Anterior cingulate cortex (tissue), 58 donors: ENCODE data around the gene LARP6.

ENCODE experiments used
- DNase-seq, 58 donors: peaks; one replicate each; lab custom pipeline; 2025; lab: John Stamatoyannopoulos, UW

LARP6 gene

DNA sequence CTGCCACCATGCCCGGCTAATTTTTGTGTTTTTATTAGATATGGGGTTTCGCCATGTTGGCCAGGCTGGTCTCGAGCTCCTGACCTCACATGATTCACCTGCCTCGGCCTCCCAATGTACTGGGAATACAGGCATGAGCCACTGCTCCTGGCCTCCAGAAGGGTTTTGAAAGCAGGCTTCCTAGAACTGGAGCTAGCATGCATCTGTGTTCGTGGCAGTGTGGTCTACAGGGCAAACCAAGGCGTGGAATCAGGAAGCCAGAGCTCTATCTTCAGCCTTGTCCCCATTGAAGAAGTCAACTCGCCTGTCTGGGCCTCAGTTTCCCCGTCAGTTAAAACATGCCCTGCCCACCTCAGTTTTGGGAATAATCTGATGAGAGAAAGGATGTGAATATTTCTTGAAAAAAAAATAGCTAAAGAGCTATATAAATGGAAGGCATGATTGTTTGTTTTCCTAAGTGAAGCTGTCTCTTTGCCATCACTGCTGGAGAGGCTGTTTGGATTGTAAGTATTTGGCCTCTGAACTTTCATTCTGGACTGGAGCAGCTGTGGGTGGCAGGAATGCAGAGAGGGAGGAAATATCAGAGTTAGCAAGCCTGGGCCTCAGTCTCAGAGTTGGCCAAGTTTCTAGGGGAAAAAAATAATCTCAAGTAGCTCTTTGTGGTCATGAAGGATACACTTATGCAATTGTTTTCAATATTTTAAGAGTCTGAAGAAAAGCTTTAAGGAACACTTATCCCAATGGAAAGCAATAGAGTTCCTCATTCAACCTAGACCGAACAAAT, 54.1 kb downstream of the LARP6 start:
- no peak for DNase-seq

DNA sequence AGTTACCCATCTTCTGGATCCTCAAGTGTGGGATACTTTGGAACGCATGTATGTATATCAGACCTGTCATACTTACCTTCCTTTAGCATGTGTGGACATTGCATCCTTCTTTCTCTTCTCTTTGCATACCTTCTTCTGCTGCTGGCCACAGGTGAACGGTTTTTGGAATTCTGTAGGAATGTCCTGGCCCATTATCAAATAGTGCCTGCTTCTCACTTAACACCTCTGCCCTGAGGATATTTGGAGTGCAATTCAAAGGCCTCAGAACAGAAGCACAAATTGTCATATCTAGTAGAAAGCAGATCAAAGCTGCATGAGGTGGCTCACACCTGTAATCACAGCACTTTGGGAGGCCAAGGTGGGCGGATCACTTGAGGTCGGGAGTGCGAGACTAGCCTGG, 56.5 kb downstream of the LARP6 start:
- no peak for DNase-seq

DNA sequence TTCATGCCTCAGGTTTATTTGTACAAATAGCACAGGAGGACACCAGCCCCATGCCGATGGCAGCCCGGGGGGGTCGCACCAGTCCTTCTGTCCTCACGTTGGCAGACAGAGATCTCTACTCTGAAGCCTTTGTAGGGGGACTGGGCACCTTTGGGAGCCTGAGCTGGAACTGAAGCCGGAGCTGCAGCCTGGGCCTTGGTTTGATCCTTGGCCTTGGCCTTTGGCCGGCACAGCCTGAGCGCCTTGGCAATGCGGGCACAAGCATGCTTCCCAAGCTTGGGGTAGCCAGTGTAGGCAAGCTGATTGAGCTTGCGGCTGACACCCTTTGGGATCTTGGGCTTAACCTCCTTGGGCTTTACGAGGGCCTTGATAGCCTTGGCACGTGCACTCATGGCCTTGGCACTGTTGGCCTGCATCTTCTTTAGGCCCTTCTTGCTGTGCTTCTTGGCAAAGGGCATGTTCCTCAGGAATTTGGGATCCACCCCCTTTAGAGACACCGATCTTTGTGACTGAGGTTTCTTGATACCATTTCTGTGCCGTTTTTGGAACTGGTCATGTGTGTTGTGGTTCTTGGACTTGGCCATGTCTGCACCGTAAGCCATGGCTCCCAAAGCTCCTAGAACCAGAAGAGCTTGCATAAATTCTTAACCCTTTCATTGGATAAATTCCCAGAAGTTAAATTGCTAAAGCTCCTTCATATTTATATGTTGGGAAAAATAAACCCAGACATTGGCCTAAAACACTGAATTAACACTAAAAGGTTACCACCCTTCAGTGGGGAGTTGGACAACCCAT, 57.2 kb downstream of the LARP6 start:
- no peak for DNase-seq

GRCh38 chr15:70795311-70795665, 58.7 kb downstream of the LARP6 start:
- no peak for DNase-seq

- no peak for DNase-seq
Measured at GRCh38 chr15:70794596-70795310, 59.2 kb downstream of the LARP6 start.

DNA sequence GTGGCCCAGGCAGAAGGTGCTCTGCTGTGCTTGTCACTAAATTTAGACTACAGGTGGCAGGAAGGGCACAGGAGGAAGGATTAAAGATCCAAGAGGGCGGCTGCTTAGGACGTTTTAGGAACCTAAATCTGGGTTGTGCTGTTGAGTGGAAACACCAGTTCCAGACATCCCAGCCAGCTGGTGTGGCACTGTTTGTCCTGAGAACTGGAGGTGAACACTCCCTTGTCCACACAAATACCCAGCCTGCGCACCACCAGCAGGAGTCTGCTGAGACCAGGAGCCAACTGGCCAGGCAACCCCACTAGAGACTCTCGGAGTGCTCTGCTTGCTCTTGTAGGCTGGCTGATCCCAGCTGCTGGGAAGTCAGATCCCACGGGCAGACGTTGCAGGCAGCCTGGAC, 60.3 kb downstream of the LARP6 start:
- DNase-seq: no peak

- DNase-seq: no peak
Measured at GRCh38 chr15:70792171-70792573, 61.8 kb downstream of the LARP6 start.

- DNase-seq: no peak
Measured at GRCh38 chr15:70791259-70791658, 62.7 kb downstream of the LARP6 start.

DNA sequence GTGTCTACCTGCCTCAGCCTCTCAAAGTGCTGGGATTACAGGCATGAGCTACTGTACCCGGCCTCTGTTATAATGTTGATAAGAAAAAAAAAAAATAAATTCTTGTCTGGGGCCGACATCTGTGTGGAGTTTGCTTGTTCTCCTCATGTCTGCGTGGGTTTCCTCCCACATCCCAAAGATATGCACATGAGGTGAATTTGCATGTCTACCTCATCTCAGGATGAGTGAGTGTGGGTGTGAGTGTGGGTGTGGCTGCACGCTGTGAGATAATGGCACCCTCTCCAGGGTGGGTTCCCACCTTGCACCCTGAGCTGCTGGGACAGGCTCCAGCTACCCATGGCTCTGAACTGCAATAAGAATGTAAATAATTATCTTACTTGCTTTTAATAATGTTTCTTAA, 64.7 kb downstream of the LARP6 start:
- DNase-seq: no peak

GRCh38 chr15:70788114-70789049, 65.6 kb downstream of the LARP6 start:
- no peak for DNase-seq

GRCh38 chr15:70786996-70787395, 67.0 kb downstream of the LARP6 start:
- DNase-seq: peak in 12 of 58 donors; percentile 4 to 53 (median 18)

GRCh38 chr15:70783610-70784022, 70.3 kb downstream of the LARP6 start:
- DNase-seq: no peak

GRCh38 chr15:70783041-70783440, 70.9 kb downstream of the LARP6 start:
- no peak for DNase-seq

- no peak for DNase-seq
Measured at GRCh38 chr15:70781236-70781635, 72.7 kb downstream of the LARP6 start.
